GM21515 (cell line): Measurements from ENCODE around the gene OR12D1.
"Not testable (repeated sequence)": the region's sequence is repeated elsewhere in the genome, so short reads cannot be mapped to it uniquely, and the experiment has no call there.

Experiments used
- ATAC-seq: cut with Tn5 transposase; IDR thresholded peaks from one replicate; pipeline ENCODE4 v1.9.1; 2021; ENCODE audit not compliant: unreplicated experiment

Gene OR12D1

GRCh38 chr6:29414588-29414987 lies at the start of gene OR12D1:
OR12D1 (plus strand) TSS chr6:29414928.
- no peak for ATAC-seq

DNA sequence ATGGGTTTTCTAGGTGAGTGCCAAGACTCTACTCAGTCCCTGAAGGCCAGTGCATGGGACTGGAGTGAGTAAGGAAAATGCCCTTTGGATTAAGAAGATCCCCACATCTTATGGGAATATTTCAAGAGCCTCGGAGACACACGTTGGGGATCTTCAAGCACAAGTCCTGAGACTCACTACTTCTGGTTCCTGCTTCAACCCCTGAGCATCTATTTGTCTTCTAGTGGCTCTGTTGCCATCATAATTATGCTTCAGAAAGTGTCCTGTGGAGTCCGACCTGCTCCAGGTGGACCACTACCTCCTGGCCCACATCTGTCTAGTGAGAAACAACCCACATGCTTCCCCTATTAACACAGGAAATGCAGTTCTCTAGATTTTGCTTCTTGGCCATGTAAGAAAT lies 46.0 kb upstream of the OR12D1 start, which contains the start of gene OR5V1:
Gene OR5V1 (minus strand): TSS at position 101 of the 400 bp plus-strand sequence. CDS start 12,670 bp downstream, outside the sequence.
- no peak for ATAC-seq

GRCh38 chr6:29375191-29375590 lies 39.5 kb upstream of the OR12D1 start, which contains the start of gene OR12D3:
OR12D3 (minus strand) TSS chr6:29375291; CDS start chr6:29375287, 4 bp downstream.
- no peak for ATAC-seq

- no peak for ATAC-seq
Measured at GRCh38 chr6:29376003-29376402, 38.7 kb upstream of the OR12D1 start.

- ATAC-seq, result no peak
Measured at GRCh38 chr6:29388533-29388932, 26.2 kb upstream of the OR12D1 start.

DNA sequence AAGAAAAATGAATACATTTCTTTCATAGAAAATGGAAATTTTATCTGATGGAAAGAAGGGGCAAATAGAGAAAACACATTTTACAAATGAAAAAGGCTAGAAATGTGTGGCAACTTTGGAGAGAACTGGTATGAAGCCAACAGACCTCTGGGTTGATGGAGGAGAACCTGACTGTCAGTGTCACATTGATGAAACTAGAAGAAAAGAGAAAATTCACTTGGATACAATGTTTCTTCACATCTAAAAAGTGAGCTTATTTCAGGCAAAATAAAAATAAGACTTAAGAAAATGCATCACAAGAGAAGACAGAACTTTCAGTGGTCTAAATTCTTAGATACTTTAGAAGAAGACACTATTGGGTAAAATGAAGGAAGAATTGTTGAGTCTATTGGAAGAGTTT lies 19.4 kb upstream of the OR12D1 start, which contains the start of gene OR12D2:
Gene OR12D2 (plus strand): TSS at position 301 of the 400 bp plus-strand sequence. CDS start 1,069 bp downstream, outside the sequence.
- ATAC-seq, result no peak

DNA sequence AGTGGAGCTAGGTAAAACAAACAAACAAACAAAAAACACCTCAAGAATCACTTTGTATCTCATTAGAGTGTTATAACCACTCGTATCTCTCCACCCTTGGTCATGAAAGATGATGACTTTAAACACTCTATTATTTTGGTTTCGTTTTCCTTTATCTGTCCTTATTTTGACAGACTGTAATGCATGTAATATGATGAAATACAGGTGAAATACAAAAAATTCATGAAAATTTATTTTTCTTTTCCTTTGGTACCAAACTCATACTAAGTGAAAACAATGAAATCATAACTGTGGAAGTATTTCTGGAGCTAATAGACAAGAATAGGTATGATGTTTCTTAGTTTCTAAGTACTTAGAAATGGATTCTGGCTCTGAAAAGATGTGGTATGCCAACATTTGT lies 15.2 kb upstream of the OR12D1 start:
- no peak for ATAC-seq

DNA sequence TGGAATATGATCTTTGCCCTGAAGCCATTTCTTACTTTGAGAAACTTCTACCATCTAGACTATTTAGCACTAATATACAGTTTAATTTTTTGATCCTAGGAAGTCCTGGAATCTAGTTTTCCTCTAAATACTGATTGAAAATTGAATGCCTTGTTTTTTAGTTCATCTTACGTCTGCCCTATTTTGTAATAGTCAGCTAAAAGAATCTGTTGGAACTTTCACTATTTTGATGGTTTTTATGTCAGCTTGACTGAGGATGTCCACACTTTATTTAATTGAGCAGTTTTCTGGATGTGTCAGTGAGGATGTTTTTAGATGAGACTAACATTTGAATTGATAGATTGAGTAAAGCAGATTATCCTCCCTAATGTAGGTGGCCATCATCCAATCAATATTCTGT lies 10.9 kb upstream of the OR12D1 start:
- no peak for ATAC-seq

DNA sequence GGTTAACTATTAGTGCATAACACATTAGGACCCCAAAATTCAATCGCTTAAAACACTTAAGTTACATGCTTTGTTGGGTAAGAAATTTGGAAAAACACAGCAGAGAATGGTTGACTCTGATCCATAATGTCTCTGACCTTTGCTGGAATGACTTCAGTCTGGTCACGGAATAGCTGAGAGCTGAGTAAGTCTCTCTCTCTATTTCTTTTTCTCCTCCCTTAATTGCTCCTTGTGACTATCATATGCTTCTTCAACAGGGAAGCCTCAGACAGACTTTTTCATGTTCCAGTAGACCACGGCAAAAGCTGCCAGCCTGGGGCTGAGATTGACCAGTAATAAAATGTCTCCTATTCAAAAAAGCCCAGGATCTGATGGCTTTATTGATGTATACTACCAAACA lies 4.8 kb downstream of the OR12D1 start:
- ATAC-seq, result no peak

- ATAC-seq, result no peak
Measured at GRCh38 chr6:29424168-29424567, 9.4 kb downstream of the OR12D1 start.

DNA sequence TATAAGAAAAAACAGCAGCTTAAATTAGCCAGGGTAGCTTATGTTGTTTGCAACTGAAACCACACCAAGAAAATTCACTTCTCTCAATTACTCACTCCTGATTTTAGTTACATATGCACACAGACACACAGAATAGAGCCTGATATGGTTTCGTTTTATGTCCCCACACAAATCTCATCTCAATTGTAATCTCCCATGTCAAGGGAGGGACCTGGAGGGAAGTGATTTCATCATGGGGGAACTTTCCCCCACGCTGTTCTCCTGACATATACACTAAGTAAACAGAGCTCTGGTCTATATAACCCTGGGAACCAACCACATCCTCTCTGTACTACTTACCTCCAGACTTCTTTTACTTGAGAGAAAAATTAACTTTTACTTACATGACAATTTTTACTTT lies 9.8 kb downstream of the OR12D1 start:
- ATAC-seq, result no peak

DNA sequence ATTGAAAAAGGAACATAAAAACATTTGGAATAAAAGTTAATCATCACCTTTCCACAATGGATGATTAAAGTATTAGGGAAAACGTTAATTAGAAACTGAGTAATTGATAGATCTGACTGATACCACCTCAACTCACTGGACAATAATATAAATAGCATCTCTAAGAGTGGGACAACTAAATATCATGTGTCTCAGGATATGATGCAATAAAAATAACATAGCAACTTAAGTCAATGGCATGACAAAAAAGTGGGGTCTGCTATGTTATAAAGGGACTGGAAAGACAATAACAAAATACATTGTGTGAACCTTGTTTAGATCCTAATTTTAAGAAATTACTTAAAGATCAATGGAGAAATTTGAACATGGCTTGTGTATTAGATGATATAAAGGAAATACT lies 10.3 kb downstream of the OR12D1 start:
- ATAC-seq, result no peak

GRCh38 chr6:29426654-29427053 lies 11.9 kb downstream of the OR12D1 start:
- no peak for ATAC-seq

DNA sequence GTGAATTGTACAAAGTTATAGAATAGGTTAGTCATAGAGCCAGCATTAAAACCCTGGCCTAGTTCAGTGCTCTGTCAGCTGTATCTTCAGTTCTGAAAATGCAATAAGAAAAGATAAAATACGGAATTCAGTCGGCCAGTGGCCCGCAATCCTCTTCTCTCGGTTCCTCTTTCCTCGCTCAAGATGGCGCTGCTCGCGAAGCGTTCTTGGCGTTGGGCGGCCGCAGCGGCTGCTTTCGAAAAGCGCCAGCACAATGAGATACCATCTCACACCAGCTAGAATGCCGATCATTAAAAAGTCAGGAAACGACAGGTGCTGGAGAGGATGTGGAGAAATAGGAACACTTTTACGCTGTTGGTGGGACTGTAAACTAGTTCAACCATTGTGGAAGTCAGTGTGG lies 22.0 kb downstream of the OR12D1 start:
- ATAC-seq, result not testable (repeated sequence)

- ATAC-seq, result no peak
Measured at GRCh38 chr6:29439006-29439405, 24.3 kb downstream of the OR12D1 start, which contains the start of gene OR10C1. OR10C1 (plus strand) TSS chr6:29439306; CDS start chr6:29440016, 710 bp downstream.

- no peak for ATAC-seq
Measured at GRCh38 chr6:29442719-29443118, 28.0 kb downstream of the OR12D1 start.

DNA sequence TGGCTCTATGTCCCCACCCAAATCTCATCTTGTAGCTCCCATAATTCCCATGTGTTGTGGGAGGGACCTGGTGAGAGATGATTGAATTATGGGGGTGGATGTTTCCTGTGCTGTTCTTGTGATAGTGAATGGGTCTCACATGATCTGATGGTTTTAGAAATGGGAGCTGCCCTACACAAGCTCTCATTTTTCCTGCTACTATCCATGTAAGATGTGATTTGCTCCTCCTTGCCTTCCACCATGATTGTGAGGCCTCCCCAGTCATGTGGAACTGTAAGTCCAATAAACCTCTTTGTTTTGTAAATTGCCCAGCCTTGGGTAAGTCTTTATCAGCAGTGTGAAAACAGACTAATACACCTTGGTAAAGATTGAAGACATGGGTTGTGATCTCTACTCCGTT lies 29.3 kb downstream of the OR12D1 start:
- ATAC-seq, result not testable (repeated sequence)

DNA sequence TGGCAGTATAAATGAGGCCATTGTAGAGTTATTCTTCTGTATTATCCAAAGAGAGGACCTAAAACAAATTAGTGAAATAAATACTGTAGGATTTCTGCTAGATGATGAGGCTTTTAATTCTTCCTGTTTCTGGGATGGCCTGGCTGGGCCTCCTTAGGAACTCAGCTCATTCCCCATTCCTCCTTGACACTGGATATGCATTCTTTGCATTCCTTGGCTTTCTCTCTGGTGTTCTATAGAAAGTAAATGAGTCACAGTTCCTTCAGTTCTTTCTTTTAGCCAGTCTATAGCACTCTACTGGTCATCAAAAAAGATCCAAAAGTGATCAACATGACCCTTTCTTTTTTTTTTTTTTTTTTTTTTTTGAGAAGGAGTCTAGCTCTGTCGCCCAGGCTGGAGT lies 32.9 kb downstream of the OR12D1 start:
- no peak for ATAC-seq

- no peak for ATAC-seq
Measured at GRCh38 chr6:29451471-29452193, 36.9 kb downstream of the OR12D1 start.

- ATAC-seq, result no peak
Measured at GRCh38 chr6:29456971-29457370, 42.2 kb downstream of the OR12D1 start, which contains the start of the genes OR11A1 and OR2H1. OR11A1 (minus strand) TSS chr6:29457071; CDS start chr6:29427641, 29,430 bp downstream. OR2H1 (plus strand) TSS chr6:29457155; CDS start chr6:29461770, 4,615 bp downstream.

DNA sequence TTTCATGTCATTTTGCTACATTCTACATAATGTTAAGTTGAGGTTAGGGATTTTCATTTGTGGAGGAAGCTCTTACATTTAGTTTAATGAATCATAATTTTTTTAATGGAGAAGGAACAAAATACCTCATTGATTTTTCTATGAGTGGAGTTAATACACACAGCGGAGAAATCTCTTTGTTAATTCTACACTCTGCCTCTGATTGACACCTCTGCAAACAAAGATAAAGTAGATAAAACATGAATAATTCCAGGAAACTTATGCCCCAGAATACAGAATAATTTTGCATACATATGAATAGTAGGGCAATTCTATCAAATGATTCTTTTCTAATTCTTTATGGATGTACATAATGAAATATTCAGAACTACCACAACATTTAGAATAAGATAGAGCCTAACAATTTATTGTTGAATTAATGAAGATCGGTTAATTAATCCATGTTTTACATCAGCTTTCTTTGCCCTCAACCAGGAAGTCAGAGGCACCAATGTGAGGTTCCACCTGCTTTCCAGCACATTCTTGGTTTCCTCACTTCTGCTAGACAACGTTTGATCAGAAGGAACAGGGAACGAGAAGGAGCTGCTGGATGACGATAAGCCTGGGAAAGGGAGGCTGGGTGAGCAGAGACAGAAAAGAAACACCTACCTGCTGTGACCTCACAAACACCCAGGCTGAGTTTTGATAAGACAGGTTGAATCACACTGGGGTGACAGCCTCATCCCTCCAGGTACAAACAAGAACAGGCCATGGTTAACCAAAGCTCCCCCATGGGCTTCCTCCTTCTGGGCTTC lies 46.5 kb downstream of the OR12D1 start:
- ATAC-seq, result no peak

DNA sequence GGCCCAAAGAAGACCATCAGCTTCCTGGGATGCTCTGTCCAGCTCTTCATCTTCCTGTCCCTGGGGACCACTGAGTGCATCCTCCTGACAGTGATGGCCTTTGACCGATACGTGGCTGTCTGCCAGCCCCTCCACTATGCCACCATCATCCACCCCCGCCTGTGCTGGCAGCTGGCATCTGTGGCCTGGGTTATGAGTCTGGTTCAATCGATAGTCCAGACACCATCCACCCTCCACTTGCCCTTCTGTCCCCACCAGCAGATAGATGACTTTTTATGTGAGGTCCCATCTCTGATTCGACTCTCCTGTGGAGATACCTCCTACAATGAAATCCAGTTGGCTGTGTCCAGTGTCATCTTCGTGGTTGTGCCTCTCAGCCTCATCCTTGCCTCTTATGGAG lies 47.3 kb downstream of the OR12D1 start:
- no peak for ATAC-seq
